HG03159 (cell line): ENCODE measurements around the gene SLC10A3.

Experiments
- ATAC-seq: cut with Tn5 transposase; IDR thresholded peaks from one replicate; pipeline ENCODE4 v1.9.1; 2021; ENCODE audit warnings: mild to moderate bottlenecking, moderate library complexity; ENCODE audit not compliant: unreplicated experiment

Gene SLC10A3, protein sequence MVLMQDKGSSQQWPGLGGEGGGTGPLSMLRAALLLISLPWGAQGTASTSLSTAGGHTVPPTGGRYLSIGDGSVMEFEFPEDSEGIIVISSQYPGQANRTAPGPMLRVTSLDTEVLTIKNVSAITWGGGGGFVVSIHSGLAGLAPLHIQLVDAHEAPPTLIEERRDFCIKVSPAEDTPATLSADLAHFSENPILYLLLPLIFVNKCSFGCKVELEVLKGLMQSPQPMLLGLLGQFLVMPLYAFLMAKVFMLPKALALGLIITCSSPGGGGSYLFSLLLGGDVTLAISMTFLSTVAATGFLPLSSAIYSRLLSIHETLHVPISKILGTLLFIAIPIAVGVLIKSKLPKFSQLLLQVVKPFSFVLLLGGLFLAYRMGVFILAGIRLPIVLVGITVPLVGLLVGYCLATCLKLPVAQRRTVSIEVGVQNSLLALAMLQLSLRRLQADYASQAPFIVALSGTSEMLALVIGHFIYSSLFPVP

GRCh38 chrX:154490414-154491083 is at the start of gene SLC10A3:
Gene SLC10A3, minus strand, starts transcription at chrX:154490629. Its CDS starts 1,689 bp downstream, at chrX:154488940.
- ATAC-seq, result peak; percentile 78

GRCh38 chrX:154539077-154539476 is 48.6 kb upstream of the SLC10A3 start:
- no peak for ATAC-seq

GRCh38 chrX:154535892-154536291 is 45.5 kb upstream of the SLC10A3 start:
- ATAC-seq, result no peak

DNA sequence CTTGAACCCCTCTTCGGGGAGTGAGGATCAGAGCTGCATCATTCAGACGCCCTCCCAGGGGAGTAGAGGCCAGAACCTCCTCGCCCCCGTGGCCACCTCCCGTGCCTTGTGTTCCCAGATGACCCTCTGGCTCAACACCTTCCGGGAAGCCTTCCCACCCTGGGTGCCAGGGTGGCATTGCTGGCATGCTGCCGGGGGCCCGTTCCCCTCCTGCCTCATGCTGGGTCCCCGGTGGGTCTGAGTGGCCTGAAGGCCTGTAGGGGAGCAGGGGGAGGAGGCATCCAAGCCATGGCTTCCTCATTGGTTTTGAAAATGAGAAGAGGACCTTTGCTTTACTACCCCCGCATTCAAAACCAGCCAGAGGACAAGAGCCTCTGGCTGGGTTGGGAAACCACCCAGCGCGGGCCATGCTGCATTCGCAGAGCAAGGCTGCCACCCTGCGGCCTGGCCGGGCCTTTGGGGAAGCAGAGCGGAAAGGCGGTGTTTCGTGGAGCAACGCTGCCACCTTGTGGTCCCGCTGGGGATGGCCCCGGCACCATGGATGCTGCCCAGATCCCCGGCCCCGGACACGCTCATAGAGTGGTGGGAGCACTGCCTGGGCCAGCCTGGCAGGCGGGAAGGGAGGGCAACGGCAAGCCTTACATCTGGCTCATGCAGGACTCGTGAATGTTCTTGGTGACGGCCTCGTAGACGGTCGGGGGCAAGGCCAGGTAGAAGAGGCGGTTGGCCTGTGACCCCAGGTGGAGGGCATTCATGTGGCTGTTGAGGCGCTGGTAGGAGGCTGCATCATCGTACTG is 44.3 kb upstream of the SLC10A3 start:
- peak; percentile 93 for ATAC-seq

DNA sequence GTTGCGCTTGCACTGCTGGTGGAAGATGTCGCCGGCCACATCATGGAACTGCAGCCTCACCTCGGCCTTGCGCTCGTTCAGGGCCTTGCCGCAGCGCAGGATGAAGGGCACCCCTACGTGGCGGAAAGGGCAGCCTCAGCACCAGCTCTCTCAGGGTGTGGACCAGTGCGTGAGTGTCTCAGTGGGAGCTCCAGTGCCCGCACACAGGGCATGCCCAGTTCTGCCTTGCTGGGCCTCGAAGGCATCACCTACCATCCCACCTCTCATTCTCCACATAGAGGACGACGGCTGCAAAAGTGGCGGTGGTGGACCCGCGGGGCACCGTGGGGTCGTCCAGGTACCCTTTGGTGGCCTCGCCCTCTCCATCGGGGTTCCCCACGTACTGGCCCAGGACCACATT is 42.3 kb upstream of the SLC10A3 start:
- ATAC-seq, result no peak

GRCh38 chrX:154531626-154532025 is 41.2 kb upstream of the SLC10A3 start:
- ATAC-seq, result no peak

DNA sequence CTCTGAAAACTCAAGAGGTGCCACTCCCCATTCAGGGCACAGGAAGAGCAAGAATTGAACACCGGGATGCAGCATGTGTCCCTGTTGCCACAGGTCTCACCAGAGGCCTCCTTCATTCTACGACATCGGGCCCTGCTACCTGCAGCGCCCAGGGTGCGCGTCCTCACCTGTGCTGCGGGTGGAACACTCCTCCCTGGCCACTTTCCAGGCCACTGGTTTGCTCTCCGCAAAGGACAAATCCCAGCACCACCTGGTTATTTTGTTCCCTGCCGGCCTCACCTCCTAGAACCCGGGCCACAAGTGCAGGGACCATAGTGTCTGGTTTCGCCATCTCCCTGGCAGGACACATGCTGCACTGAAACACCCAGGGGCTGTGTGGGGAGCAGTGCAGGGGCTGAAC is 39.9 kb upstream of the SLC10A3 start:
- no peak for ATAC-seq

GRCh38 chrX:154529206-154529612 is 38.8 kb upstream of the SLC10A3 start:
- no peak for ATAC-seq

- peak; percentile 69 for ATAC-seq
These were observed 36.7 kb upstream of the SLC10A3 start for GRCh38 chrX:154526901-154527675.

DNA sequence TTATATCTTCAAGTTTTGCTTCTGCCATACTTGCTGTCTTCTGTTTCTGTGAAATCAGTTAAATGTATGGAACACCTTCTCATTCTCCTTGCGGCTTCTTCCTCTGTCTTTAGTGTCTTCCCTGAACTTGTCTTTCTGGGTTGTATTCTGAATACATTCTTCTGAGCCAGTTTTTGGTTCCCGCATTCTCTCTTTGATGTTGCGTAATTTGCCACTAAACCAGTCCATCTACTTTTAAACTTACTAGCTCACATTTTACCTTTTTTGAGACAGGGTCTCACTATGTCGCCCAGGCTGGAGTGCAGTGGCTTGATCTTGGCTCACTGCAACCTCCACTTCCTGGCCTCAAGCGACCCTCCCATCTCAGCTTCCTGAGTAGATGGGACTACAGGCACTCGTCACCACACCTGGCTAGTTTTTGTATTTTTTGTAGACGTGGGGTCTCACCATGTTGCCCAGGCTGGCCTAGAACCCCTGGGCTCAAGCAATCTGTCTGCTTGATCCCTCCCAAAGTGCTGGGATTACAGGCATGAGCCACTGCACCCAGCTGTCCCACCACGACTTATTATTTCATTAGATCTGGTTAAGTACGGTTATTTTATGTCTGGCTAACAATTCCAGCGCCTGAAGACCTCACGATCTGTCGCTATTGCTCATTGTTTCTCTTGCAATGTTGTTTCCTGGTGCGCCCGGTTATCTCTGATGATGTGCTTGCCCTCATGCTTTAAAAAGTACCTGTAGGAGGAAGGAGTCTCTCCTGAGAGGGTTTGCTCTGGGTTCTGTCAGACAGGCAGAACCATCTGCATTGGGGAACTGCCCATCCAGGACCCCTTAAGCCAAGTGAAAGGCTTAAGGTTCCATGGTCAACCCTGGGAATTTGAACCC is 35.4 kb upstream of the SLC10A3 start:
- ATAC-seq, result no peak

DNA sequence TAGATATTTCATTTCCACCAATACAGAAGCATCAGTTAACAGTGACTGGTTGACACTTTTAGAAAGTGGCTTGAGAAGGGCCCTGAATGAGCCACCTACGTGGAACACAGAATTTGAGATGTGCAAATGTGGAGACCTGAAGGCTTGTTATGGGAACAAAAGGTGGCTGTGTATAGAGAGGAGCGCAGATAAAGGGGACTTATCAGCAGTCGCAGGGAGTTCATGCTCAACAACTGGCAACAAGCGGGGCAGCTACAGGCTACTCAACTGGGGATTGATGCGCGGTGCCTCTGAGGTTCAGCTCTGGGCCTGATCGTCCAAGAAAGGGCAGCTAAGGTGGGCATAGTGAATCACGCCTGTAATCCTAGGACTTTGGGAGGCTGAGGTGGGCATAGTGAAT is 29.0 kb upstream of the SLC10A3 start:
- ATAC-seq, result no peak

DNA sequence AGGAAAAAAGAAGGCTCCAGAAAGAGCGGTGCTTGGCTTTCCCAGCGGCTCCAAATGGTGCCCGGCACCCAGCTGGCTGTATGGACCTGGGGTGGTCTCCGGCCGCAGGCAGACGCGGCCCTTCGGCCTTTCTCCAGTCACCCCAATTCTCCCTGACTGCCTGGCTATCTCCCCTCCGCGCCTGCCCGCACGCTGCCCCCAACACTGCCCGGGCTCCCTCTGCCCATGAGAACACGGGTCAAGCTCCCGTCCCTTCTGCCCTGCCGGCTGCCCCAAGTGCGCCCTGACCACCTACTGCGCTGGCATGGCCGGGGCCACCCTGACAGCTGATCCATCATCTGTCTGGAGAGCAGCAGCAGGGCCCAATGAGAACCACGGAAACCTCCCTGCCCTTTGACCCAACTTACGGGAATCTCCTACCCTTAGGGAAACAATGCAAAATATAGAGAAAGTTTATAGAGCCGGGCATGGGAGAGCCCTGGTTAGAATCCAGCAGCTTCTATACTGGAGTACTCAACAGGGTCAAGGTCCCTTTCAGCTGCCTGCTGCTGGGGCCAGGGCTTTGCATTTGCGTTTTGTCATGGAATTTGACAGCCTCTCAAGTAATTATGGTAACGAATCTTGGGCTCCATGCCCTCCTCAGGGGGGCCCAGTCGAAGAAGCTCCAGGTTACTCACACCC is 26.8 kb upstream of the SLC10A3 start:
- no peak for ATAC-seq

DNA sequence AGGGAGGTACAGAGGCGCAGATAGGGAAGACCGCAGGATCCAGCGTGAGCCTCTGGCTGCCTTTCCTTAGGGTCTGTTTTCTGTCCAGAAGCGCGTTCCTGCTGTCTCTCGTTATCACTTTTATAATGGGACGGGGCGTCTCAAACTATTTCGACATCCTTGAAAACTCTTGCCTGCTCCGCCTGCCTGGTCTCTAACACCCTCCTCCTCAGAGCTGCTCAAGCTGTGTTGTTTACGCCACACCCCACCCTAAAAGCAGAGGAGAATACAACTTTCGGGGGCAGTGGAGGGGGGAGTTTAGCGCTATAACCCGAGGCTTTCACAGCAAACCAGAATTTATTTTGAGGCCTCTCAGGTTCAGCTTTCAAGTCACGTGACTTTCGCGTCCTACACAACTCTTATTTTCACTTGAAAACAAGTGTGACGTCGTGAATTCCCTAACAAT is 26.2 kb upstream of the SLC10A3 start:
- no peak for ATAC-seq

DNA sequence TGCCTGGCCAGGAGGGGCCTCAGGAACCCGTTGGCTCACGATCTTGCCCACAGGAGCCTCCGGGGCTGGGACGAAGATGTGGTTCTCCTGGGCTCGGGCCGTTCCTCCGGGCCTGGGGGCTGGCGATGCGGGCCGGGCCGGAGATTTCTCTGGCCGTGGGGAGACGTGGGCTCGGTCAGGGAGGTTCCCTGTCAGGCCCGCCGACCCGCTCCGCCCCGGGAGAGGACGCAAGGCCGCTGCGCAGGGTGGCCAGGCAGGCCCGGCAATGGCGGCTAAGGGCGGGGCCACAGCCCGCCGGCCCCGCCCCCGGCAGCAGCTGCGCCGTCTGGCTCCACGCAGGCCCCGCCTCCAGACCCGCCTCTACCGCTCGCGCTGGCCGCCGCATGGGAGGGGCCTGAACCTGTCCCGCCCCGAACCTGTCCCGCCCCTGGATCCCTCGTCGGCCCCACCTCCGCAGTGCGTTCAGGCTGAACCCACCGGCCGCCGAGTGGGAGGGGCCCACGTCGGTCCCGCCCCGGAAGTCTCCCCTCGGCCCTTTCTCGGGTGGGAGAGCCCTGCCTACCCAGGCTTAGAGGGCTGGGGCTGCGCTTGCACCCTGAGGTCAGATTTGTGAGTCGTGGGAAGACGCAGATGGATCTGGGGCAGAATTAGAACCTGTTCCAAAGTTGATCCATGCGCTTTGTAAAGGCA is 25.7 kb upstream of the SLC10A3 start, which contains the start of gene FAM3A:
Gene FAM3A, minus strand, starts transcription at position 267 of the 690 bp plus-strand sequence. CDS start 460 bp downstream, outside the sequence.
- ATAC-seq, result peak; percentile 83

- no peak for ATAC-seq
These were observed 24.9 kb upstream of the SLC10A3 start for GRCh38 chrX:154515090-154515965.

GRCh38 chrX:154513716-154514115 is 23.3 kb upstream of the SLC10A3 start:
- no peak for ATAC-seq

GRCh38 chrX:154512879-154513553 is 22.6 kb upstream of the SLC10A3 start:
- ATAC-seq, result no peak
